Measurements from ENCODE around the gene TPSD1.
"Not testable (repeated sequence)": the region's sequence is repeated elsewhere in the genome, so short reads cannot be mapped to it uniquely, and the experiment has no call there.

The TPSD1 gene

GRCh38 chr16:1241081-1241480 lies 14.8 kb upstream of the TPSD1 start:
- not testable (repeated sequence) for DNase-seq (ENCODE audit: low read depth in 2 of 2)

GRCh38 chr16:1243363-1243762 lies 12.5 kb upstream of the TPSD1 start:
- not testable (repeated sequence) for DNase-seq (ENCODE audit: low read depth in 2 of 2)

- not testable (repeated sequence) for DNase-seq (ENCODE audit: low read depth in 2 of 2)
Measured at GRCh38 chr16:1243907-1244850, 11.7 kb upstream of the TPSD1 start.

- DNase-seq (ENCODE audit: low read depth in 2 of 2), result no peak
Measured at GRCh38 chr16:1244881-1245280, 11.0 kb upstream of the TPSD1 start.

GRCh38 chr16:1245452-1246020 lies 10.3 kb upstream of the TPSD1 start:
- no peak for DNase-seq (ENCODE audit: low read depth in 2 of 2)

- not testable (repeated sequence) for DNase-seq (ENCODE audit: low read depth in 2 of 2)
Measured at GRCh38 chr16:1247903-1248537, 7.8 kb upstream of the TPSD1 start.

- not testable (repeated sequence) for DNase-seq (ENCODE audit: low read depth in 2 of 2)
Measured at GRCh38 chr16:1249031-1249755, 6.7 kb upstream of the TPSD1 start.

GRCh38 chr16:1253701-1254364 lies 2.0 kb upstream of the TPSD1 start:
- DNase-seq (ENCODE audit: low read depth in 2 of 2), result not testable (repeated sequence)

GRCh38 chr16:1254821-1255220 lies 1.0 kb upstream of the TPSD1 start:
- not testable (repeated sequence) for DNase-seq (ENCODE audit: low read depth in 2 of 2)

GRCh38 chr16:1256296-1256873 lies 516 bp downstream of the TPSD1 start:
- not testable (repeated sequence) for DNase-seq (ENCODE audit: low read depth in 2 of 2)

- no peak for DNase-seq (ENCODE audit: low read depth in 2 of 2)
Measured at GRCh38 chr16:1256874-1257322, 1.0 kb downstream of the TPSD1 start.

- DNase-seq (ENCODE audit: low read depth in 2 of 2), result no peak
Measured at GRCh38 chr16:1257561-1258224, 1.8 kb downstream of the TPSD1 start.

GRCh38 chr16:1258225-1258600 lies 2.3 kb downstream of the TPSD1 start:
- DNase-seq (ENCODE audit: low read depth in 2 of 2), result no peak

- no peak for DNase-seq (ENCODE audit: low read depth in 2 of 2)
Measured at GRCh38 chr16:1258906-1259759, 3.3 kb downstream of the TPSD1 start.

GRCh38 chr16:1259760-1260068 lies 3.8 kb downstream of the TPSD1 start:
- no peak for DNase-seq (ENCODE audit: low read depth in 2 of 2)

GRCh38 chr16:1260101-1260680 lies 4.3 kb downstream of the TPSD1 start:
- DNase-seq (ENCODE audit: low read depth in 2 of 2), result no peak

- no peak for DNase-seq (ENCODE audit: low read depth in 2 of 2)
Measured at GRCh38 chr16:1261131-1261892, 5.4 kb downstream of the TPSD1 start.

GRCh38 chr16:1262210-1262845 lies 6.5 kb downstream of the TPSD1 start:
- DNase-seq (ENCODE audit: low read depth in 2 of 2), result no peak
